Myometrial cell (primary cell): ENCODE results near the gene NFS1. TPM values are rescaled to one million over a fixed set of nuclear protein-coding genes. Genes with fewer than 3 reads are reported as not detected.

ENCODE experiments used
- total RNA-seq: library from RNA; depleted of rRNA; stranded (reverse); fragments of >200 nt; gene quantifications from 2 replicates; pipeline ENCODE4 v1.2.3, GENCODE V29; 2015

Gene NFS1
- 24.6 and 50.5 TPM in 2 replicates for total RNA-seq

DNA sequence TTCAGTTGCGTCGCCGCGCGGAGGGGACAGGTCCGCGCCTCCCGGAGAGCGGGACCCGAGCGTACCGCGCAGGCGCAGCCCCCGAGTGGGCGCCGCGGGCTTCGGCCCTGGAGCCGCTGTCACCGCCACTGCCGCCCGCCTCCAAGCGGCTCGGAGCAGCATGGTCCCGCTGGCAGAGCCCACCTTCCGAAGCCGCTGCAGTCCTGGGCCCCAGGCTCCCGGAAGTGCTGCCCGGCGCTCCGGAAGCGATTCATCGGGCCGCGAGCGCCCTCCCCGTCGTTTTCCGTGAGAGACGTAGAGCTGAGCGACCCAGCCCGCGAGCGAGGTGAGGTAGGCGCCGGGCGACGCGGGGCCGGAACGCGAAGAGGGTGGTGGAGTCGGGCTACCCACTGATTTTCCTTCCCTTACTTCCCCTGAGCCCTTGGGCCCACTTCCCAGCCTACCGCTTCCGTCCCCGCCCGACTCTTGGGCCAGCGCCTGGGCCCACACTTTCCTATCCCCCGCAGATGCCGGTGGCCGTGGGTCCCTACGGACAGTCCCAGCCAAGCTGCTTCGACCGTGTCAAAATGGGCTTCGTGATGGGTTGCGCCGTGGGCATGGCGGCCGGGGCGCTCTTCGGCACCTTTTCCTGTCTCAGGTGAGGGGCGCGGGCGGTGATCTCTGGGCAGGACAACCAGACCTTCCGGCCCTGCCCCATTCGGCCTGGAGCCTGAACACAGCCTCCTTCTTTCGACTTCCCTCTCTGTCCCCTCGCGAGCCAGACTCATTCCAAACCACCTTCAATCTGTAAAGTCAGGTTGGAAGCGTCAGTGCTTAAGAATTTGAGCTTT, at the start of gene NFS1, which contains the start of gene ROMO1:
Gene NFS1, minus strand, starts transcription at position 226 of the 830 bp plus-strand sequence. Its CDS starts 64 bp downstream, at position 162.
Gene ROMO1, plus strand, starts transcription at position 279 of the 830 bp plus-strand sequence. Its CDS starts 228 bp downstream, at position 507.

GRCh38 chr20:35741892-35742740, 43.0 kb upstream of the NFS1 start, which contains the start of gene RBM39:
Gene RBM39, minus strand, starts transcription at chr20:35742260. Its CDS starts 1,386 bp downstream, at chr20:35740874.

DNA sequence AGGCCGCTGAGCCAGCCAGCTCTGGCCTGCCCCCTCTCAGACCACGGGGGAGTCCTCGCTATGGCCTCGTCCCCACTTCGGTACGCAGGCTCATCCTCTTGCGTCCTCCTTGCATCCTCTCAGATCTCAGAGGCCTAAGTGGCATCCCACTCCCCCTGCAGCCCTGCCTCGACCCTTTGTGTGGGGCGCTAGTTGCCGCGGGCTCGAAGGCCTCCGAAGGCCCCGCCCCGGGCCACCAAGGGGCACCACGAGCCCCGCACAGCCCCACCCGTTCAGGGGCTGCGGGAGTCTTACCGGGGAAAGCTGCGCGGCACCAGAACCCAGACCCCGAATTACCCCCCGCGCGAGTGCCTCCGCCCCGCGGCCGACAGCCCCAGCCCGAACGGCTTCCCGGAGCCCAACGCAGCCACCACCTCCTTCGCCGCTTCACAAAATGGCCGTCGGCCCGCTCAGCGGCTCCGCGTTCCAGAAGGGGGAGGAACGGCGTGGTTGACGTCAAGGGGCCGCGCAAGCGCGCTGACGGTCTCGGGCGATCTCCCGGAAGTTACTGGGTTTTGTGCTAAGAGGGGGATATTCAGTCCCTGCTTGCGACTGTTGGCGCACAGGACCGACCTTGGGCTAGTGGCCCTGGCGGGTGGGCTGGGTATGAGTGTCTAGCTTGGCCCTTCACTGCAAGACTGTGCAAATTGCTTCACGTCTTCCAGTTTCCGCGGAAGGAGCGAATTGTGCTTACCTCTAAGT, 34.5 kb downstream of the NFS1 start, which contains the start of the genes CPNE1 and RBM12:
Gene CPNE1, minus strand, starts transcription at position 435 of the 741 bp plus-strand sequence. CDS start 31,977 bp downstream, outside the sequence.
Gene RBM12, minus strand, starts transcription at position 435 of the 741 bp plus-strand sequence. CDS start 9,578 bp downstream, outside the sequence.

Other genes with a start within 250 kb of the NFS1 start
- gene CEP250, start 243.8 kb downstream of the NFS1 start, total RNA-seq: 28.0 and 28.2 TPM in 2 replicates
- not detected in 2 replicates for gene C20orf173, start 169.7 kb downstream of the NFS1 start, total RNA-seq
- 325 and 413 TPM in 2 replicates for gene ERGIC3, start 157.3 kb downstream of the NFS1 start, total RNA-seq
- 9.8 and 9.9 TPM in 2 replicates for gene SPAG4, start 83.5 kb downstream of the NFS1 start, total RNA-seq
- 142 and 148 TPM in 2 replicates for gene CPNE1, start 34.5 kb downstream of the NFS1 start, total RNA-seq
- gene RBM12, start 34.5 kb downstream of the NFS1 start, total RNA-seq: 34.0 TPM in 2 replicates
- gene ROMO1, start 53 bp upstream of the NFS1 start, total RNA-seq: 638 and 750 TPM in 2 replicates
- 119 and 134 TPM in 2 replicates for gene RBM39, start 42.9 kb upstream of the NFS1 start, total RNA-seq
- gene PHF20, start 72.7 kb upstream of the NFS1 start, total RNA-seq: 21.0 and 21.3 TPM in 2 replicates